GM12891 (cell line): ENCODE results near the gene COL5A3.

Experiments used
- PAX5 ChIP-seq: IDR thresholded peaks from 2 replicates; pipeline ENCODE4 v1.6.1; 2011; ENCODE audit warnings: low read length, moderate library complexity, mild to moderate bottlenecking; ENCODE audit not compliant: insufficient read depth, severe bottlenecking
- POLR2A ChIP-seq: IDR thresholded peaks from 2 replicates; pipeline ENCODE4 v1.6.1; 2011; ENCODE audit warnings: low read depth, low read length, control low read depth
- POLR2AphosphoS5 ChIP-seq: IDR thresholded peaks from 2 replicates; pipeline ENCODE4 v1.6.1; 2011; ENCODE audit warnings: low read depth, low read length, control low read depth
- POU2F2 ChIP-seq: IDR thresholded peaks from 2 replicates; pipeline ENCODE4 v1.6.1; 2011; ENCODE audit warnings: low read depth, mild to moderate bottlenecking, control low read depth, low read length, moderate library complexity
- SPI1 ChIP-seq: IDR thresholded peaks from 2 replicates; pipeline ENCODE4 v1.6.1; 2011; ENCODE audit warnings: low read depth, low read length, control low read depth
- TAF1 ChIP-seq: IDR thresholded peaks from 2 replicates; pipeline ENCODE4 v1.6.1; 2011; ENCODE audit warnings: low read depth, low read length, control low read depth

DNA sequence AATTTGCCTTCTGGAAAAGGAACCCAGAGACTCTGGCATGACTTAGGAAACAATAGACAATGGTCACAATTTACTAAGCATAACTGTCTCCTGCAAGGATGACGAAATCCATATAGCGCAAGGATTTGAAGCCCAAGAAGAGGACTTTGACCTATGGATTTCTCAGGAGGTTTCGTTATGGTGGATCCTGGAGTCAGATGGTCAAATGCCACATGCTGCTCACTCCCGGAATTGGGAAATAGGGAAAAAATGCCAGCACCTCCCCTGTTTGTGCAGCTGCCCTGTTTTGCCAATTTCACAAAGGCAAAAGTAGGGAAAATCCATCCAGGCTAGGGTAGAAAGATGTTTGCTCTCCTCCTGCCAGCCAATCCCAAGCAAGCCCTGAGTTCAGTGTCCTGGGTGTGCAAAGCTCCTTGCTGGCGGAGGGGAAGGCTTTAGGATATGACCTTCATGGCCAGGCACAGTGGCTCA, 26.3 kb upstream of the COL5A3 start:
- TF ChIP-seq TAF1 (no peak), POLR2A (no peak), POLR2AphosphoS5 (no peak), SPI1 (no peak), PAX5 (no peak), POU2F2 (no peak)
